KMS-11 (cell line): ENCODE results near the gene HNRNPA1.
A peak's percentile ranks its signal among the peaks of the same experiment; 100 is the strongest.

ENCODE experiments used
- H2AFZ ChIP-seq: fragments of 200-600 bp; sonication (generic); 2 replicates; pipeline ENCODE4 v1.6.1; 2016; ENCODE audit warnings: antibody characterized with exemption, mixed run types, low read depth
- H3K27ac ChIP-seq: fragments of 200-600 bp; sonication (generic); 2 replicates; pipeline ENCODE4 v1.6.1; 2016; ENCODE audit warnings: mild to moderate bottlenecking, mixed run types
- H3K27me3 ChIP-seq: fragments of 200-600 bp; sonication (generic); 2 replicates; pipeline ENCODE4 v1.6.1; 2017; ENCODE audit warnings: mild to moderate bottlenecking, low read depth, mixed run types, moderate library complexity; ENCODE audit not compliant: insufficient read depth
- H3K36me3 ChIP-seq: fragments of 200-600 bp; sonication (generic); 2 replicates; pipeline ENCODE4 v1.6.1; 2017; ENCODE audit warnings: mild to moderate bottlenecking, mixed run types; ENCODE audit not compliant: insufficient read depth
- H3K4me1 ChIP-seq: fragments of 200-600 bp; sonication (generic); 2 replicates; pipeline ENCODE4 v1.6.1; 2016; ENCODE audit warnings: mild to moderate bottlenecking, low read depth, mixed run types; ENCODE audit not compliant: poor library complexity, severe bottlenecking
- H3K4me2 ChIP-seq: fragments of 200-600 bp; sonication (generic); 2 replicates; pipeline ENCODE4 v1.7.0; 2016; ENCODE audit warnings: mild to moderate bottlenecking, mixed run types
- H3K4me3 ChIP-seq: fragments of 200-600 bp; sonication (generic); IDR thresholded peaks from 2 replicates; pipeline ENCODE4 v1.6.1; 2017; ENCODE audit warnings: low read depth, low read length, mixed read lengths; ENCODE audit not compliant: insufficient read depth
- H3K79me2 ChIP-seq: fragments of 200-600 bp; sonication (generic); 2 replicates; pipeline ENCODE4 v1.6.1; 2016; ENCODE audit warnings: low read depth, mixed run types; ENCODE audit not compliant: insufficient read depth
- H3K9ac ChIP-seq: fragments of 200-600 bp; sonication (generic); 2 replicates; pipeline ENCODE4 v1.6.1; 2016; ENCODE audit warnings: mild to moderate bottlenecking, mixed run types
- H4K20me1 ChIP-seq: fragments of 200-600 bp; sonication (generic); 2 replicates; pipeline ENCODE4 v1.6.1; 2016; ENCODE audit warnings: mild to moderate bottlenecking, mixed run types; ENCODE audit not compliant: insufficient read depth
- TF ChIP-seq, protein P1 (sequence below): fragments of 200-600 bp; sonication (generic); conservative IDR thresholded peaks from 2 replicates; pipeline ENCODE4 v1.6.1; 2017; ENCODE audit warnings: low read depth, mild to moderate bottlenecking, antibody characterized with exemption, low read length, moderate library complexity, mixed read lengths

Gene HNRNPA1

DNA sequence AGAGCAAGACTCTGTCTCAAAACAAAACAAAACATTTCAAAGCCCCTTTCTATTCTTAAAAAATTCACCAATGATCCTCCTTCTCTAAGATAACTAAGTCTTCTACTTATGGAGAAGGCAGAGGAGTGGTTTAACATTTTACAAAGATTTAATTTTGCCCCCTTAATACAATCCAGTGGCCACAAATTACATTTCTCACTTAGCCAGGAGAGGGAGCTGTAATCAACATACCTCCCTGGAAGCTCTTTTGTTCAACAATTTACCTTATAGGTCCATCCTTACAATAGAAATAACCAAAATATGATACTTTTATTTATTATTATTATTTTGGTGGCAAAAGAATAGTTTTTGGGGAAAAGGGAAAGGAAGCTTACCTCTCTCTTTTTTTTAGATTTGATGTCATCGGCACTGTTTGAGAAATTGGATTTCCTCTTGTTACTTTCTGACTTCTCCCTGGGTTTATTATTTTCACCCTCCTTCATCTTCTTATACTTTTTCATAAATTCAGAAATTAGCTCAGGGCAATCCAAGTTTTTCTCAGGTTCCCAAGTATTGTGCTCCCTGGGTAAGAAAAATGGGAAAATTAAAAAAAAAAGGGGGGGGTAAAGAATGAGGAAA, 28.8 kb upstream of the HNRNPA1 start:
- H3K27ac ChIP-seq: no peak overlapping the region
- no peaks in the 10 kb centered on the region for H4K20me1 ChIP-seq
- no peaks in the 10 kb centered on the region for H3K27me3 ChIP-seq
- H3K4me1 ChIP-seq: peaks cover 5% of the 10 kb centered on the region
- TF ChIP-seq, protein P1, sequence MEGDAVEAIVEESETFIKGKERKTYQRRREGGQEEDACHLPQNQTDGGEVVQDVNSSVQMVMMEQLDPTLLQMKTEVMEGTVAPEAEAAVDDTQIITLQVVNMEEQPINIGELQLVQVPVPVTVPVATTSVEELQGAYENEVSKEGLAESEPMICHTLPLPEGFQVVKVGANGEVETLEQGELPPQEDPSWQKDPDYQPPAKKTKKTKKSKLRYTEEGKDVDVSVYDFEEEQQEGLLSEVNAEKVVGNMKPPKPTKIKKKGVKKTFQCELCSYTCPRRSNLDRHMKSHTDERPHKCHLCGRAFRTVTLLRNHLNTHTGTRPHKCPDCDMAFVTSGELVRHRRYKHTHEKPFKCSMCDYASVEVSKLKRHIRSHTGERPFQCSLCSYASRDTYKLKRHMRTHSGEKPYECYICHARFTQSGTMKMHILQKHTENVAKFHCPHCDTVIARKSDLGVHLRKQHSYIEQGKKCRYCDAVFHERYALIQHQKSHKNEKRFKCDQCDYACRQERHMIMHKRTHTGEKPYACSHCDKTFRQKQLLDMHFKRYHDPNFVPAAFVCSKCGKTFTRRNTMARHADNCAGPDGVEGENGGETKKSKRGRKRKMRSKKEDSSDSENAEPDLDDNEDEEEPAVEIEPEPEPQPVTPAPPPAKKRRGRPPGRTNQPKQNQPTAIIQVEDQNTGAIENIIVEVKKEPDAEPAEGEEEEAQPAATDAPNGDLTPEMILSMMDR: peak; percentile 77
- no peak overlapping the region for H3K9ac ChIP-seq
- H3K4me2 ChIP-seq: no peak overlapping the region
- no peak overlapping the region for H3K4me3 ChIP-seq
- no peak overlapping the region for H2AFZ ChIP-seq
- no peaks in the 10 kb centered on the region; the same call in 1 of the 2 replicates for H3K79me2 ChIP-seq
- peaks cover 3% of the 10 kb centered on the region; the same call in 1 of the 2 replicates for H3K36me3 ChIP-seq

DNA sequence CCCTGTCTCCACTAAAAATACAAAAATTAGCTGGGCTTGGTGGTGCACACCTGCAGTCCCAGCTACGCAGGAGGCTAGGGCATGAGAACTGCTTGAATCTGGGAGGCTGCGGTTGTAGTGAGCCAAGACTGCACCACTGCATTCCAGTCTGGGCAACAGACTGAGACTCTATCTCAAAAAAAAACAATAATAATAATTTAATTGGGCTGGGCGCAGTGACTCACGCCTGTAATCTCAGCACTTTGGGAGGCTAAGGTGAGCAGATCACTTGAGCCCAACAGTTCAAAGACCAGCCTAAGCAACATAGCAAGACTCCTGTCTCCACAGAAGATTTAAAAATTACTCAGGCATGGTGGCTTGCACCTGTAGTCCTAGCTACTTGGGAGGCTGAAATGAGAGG, 27.3 kb upstream of the HNRNPA1 start:
- H3K79me2 ChIP-seq: no peaks in the 10 kb centered on the region; the same call in 1 of the 2 replicates
- TF ChIP-seq, protein P1: 0 out of 2 replicates have a peak, but pooled peaks have one; percentile 6

DNA sequence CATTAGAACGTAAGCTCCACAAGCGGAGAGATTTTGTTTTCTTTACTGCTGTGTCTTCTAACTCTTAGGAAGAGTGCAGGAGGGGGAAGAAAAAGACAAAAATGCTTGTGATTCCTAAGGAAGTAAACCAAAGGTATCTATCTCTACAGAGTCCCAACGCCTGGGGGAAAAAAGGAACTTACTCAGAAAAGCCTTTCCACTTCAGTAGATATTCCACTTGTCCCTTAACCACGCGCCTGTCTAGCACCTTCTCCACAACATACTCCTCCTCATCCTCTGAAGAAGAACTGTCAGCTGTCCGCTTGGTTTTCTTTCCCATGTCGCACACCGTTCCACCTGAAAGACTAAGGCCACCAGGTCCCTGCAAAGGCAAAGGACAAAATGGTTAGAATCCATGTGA, 23.2 kb upstream of the HNRNPA1 start:
- Histone ChIP-seq H3K4me2 (no peak overlapping the region), H2AFZ (no peak overlapping the region), H3K27me3 (no peaks in the 10 kb centered on the region), H3K36me3 (no peaks in the 10 kb centered on the region; the same call in 1 of the 2 replicates), H3K4me1 (peaks cover 43% of the 10 kb centered on the region), H3K79me2 (peaks cover 5% of the 10 kb centered on the region; the same call in 1 of the 2 replicates), H3K9ac (no peak overlapping the region), H3K4me3 (no peak overlapping the region), H3K27ac (no peak overlapping the region), H4K20me1 (no peaks in the 10 kb centered on the region)
- TF ChIP-seq, protein P1: no peak

More for the DNA sequence above, 27.3 kb upstream of the HNRNPA1 start:
- H3K4me1 ChIP-seq: peaks cover 6% of the 10 kb centered on the region
- no peak overlapping the region for H3K4me3 ChIP-seq
- peaks cover 3% of the 10 kb centered on the region; the same call in 1 of the 2 replicates for H3K36me3 ChIP-seq
- no peaks in the 10 kb centered on the region for H3K27me3 ChIP-seq
- H3K9ac ChIP-seq: no peak overlapping the region
- H4K20me1 ChIP-seq: no peaks in the 10 kb centered on the region
- no peak overlapping the region for H3K4me2 ChIP-seq
- H2AFZ ChIP-seq: no peak overlapping the region
- no peak overlapping the region for H3K27ac ChIP-seq

DNA sequence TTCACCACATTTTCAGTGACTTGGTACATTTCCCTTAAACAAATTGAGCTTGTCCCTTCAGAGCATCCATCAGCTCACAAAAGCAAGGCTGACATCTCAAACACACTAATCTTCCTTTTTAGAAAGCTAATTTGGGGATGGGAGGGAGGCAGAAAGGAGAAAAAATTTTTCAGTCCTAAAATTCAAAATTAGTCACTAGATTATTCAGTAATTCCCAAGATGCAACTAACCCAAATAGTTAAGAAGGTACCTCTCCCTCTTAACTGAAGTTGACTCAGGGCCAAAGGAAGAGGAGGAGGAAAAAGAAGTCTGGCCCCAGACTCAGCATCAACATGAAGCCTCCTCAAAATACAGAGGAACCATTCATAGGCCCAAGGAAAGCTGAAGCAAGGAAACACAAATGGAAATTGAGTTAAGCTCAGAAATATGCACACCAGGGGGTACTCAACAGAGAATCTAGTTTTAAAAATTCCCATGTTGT, 22.3 kb upstream of the HNRNPA1 start:
- Histone ChIP-seq H3K79me2 (peaks cover 5% of the 10 kb centered on the region; the same call in 1 of the 2 replicates), H2AFZ (no peak overlapping the region), H3K4me1 (peaks cover 47% of the 10 kb centered on the region), H3K4me2 (peak overlapping the region; percentile 50; the same call in 1 of the 2 replicates), H3K9ac (no peak overlapping the region), H3K36me3 (no peaks in the 10 kb centered on the region; the same call in 1 of the 2 replicates), H3K4me3 (no peak overlapping the region), H3K27me3 (no peaks in the 10 kb centered on the region), H4K20me1 (no peaks in the 10 kb centered on the region), H3K27ac (no peak overlapping the region)
- TF ChIP-seq, protein P1: no peak
